H1 (cell line): ENCODE measurements around the gene SH3RF3. TPM values are rescaled to one million over a fixed set of nuclear protein-coding genes. Genes with fewer than 3 reads are reported as not detected.
A peak's percentile ranks its signal among the peaks of the same experiment; 100 is the strongest.

Experiments used
- CTCF ChIA-PET: fragments of 300-600 bp; sonication (Branson Sonifier 250); formaldehyde crosslinking; loops from one replicate; lab custom pipeline; 2021; ENCODE audit not compliant: partially characterized antibody; lab: Charles Lee
- POLR2A ChIA-PET: fragments of 300-600 bp; sonication (Branson Sonifier 250); formaldehyde crosslinking; loops from one replicate; lab custom pipeline; 2021; ENCODE audit warnings: inconsistent platforms; ENCODE audit not compliant: partially characterized antibody; lab: Charles Lee
- DNase-seq, 2 experiments: peaks; one replicate each; pipeline versions ENCODE4 v3.0.0 to v3.0.0-alpha.2; 2010 to 2022; ENCODE audit warnings: low spot score in 2 of 2, low read depth in 1 of 2, mixed read lengths in 1 of 2
- FAIRE-seq: peaks from 2 replicates; lab custom pipeline; 2011; peaks lifted over from hg19 to GRCh38; lab: Jason Lieb, UNC
- H2AFZ ChIP-seq: 2 replicates; pipeline ENCODE4 v1.8.1; 2012; ENCODE audit warnings: low read length, inconsistent platforms
- H2AK5ac ChIP-seq: 2 replicates; pipeline ENCODE4 v1.6.1; 2013; ENCODE audit warnings: low read depth, low read length
- H2BK120ac ChIP-seq: replicated peaks from 2 replicates; pipeline ENCODE3; 2013; ENCODE audit warnings: low read depth, low read length, inconsistent platforms
- H2BK12ac ChIP-seq: 2 replicates; pipeline ENCODE4 v1.6.1; 2013; ENCODE audit warnings: low read depth, low read length
- H2BK15ac ChIP-seq: 2 replicates; pipeline ENCODE4 v1.6.1; 2013; ENCODE audit warnings: low read length
- H2BK20ac ChIP-seq: 2 replicates; pipeline ENCODE4 v1.6.1; 2013; ENCODE audit warnings: low read length
- H2BK5ac ChIP-seq: 2 replicates; pipeline ENCODE4 v1.6.1; 2013; ENCODE audit warnings: low read depth, low read length
- H3K14ac ChIP-seq: 2 replicates; pipeline ENCODE4 v1.6.1; 2013; ENCODE audit warnings: inconsistent platforms; ENCODE audit not compliant: insufficient read length
- H3K18ac ChIP-seq: 2 replicates; pipeline ENCODE4 v1.6.1; 2013; ENCODE audit warnings: low read length; ENCODE audit errors: extremely low read depth
- H3K23ac ChIP-seq: 2 replicates; pipeline ENCODE4 v1.6.1; 2013; ENCODE audit warnings: inconsistent platforms; ENCODE audit not compliant: insufficient read length
- H3K23me2 ChIP-seq: 2 replicates; pipeline ENCODE4 v1.6.1; 2013; ENCODE audit warnings: low read depth, low read length
- H3K27ac ChIP-seq: 2 replicates; pipeline ENCODE4 v1.6.1; 2011; ENCODE audit warnings: low read depth, low read length, inconsistent platforms
- H3K27me3 ChIP-seq, 4 experiments: replicated peaks in 1 of 4; 1 replicate in 1 of 4; 2 replicates in 3 of 4; pipeline versions ENCODE4 v1.6.1 to v1.8.1; 2011 to 2013; ENCODE audit warnings: low read length in 3 of 4, mild to moderate bottlenecking in 3 of 4, inconsistent platforms in 2 of 4, mixed read lengths in 2 of 4, moderate library complexity in 1 of 4; ENCODE audit not compliant: control insufficient read depth in 3 of 4, insufficient read depth in 3 of 4; ENCODE audit errors: extremely low read depth in 1 of 4
- H3K36me3 ChIP-seq, 4 experiments: 2 replicates each; pipeline versions ENCODE4 v1.6.1 to v1.8.1; 2011 to 2013; ENCODE audit warnings: mild to moderate bottlenecking in 4 of 4, low read length in 3 of 4, moderate library complexity in 2 of 4, control low read depth in 1 of 4, inconsistent platforms in 1 of 4; ENCODE audit not compliant: insufficient read depth in 4 of 4, control insufficient read depth in 2 of 4
- H3K4ac ChIP-seq: replicated peaks from 2 replicates; pipeline ENCODE3; 2013; ENCODE audit warnings: low read length, low read depth, mixed read lengths, inconsistent platforms; ENCODE audit not compliant: insufficient read length
- H3K4me1 ChIP-seq, 4 experiments: replicated peaks in 1 of 4; 1 replicate in 1 of 4; 2 replicates in 3 of 4; pipeline versions ENCODE4 v1.6.1 to v1.8.1; 2011 to 2013; ENCODE audit warnings: low read length in 3 of 4, inconsistent platforms in 2 of 4, mixed read lengths in 1 of 4; ENCODE audit not compliant: insufficient read depth in 4 of 4, control insufficient read depth in 3 of 4
- H3K4me2 ChIP-seq, 2 experiments: 2 replicates each; pipeline versions ENCODE4 v1.6.1 to v1.8.1; 2011 to 2013; ENCODE audit warnings: low read depth in 2 of 2, low read length in 2 of 2, control low read depth in 1 of 2, inconsistent platforms in 1 of 2, mild to moderate bottlenecking in 1 of 2; ENCODE audit not compliant: insufficient read depth in 1 of 2
- H3K4me3 ChIP-seq, 4 experiments: fragments of 200-600, 300-600 bp in 1 of 4; sonication (generic), shearing (Covaris generic), sonication (Bioruptor Twin) in 1 of 4; 2 replicates each; pipeline versions ENCODE4 v1.5.1 to v1.8.1; 2011 to 2016; ENCODE audit warnings: low read length in 4 of 4, low read depth in 3 of 4, control low read depth in 2 of 4, inconsistent platforms in 2 of 4, mild to moderate bottlenecking in 2 of 4, mixed read lengths in 1 of 4, moderate library complexity in 1 of 4; ENCODE audit not compliant: insufficient read depth in 2 of 4; ENCODE audit errors: extremely low read depth in 1 of 4
- H3K56ac ChIP-seq: replicated peaks from 2 replicates; pipeline ENCODE3; 2013; ENCODE audit warnings: low read depth, mild to moderate bottlenecking, mixed read lengths, low read length, inconsistent platforms; ENCODE audit not compliant: insufficient read length
- H3K79me1 ChIP-seq: 2 replicates; pipeline ENCODE4 v1.6.1; 2013; ENCODE audit warnings: low read depth, low read length, control low read depth
- H3K79me2 ChIP-seq, 2 experiments: 2 replicates each; pipeline versions ENCODE4 v1.6.1 to v1.8.1; 2012 to 2013; ENCODE audit warnings: low read length in 2 of 2, mild to moderate bottlenecking in 2 of 2, inconsistent platforms in 1 of 2; ENCODE audit not compliant: insufficient read depth in 2 of 2, control insufficient read depth in 1 of 2
- H3K9ac ChIP-seq, 4 experiments: replicated peaks in 1 of 4; 1 replicate in 1 of 4; 2 replicates in 3 of 4; pipeline versions ENCODE4 v1.6.1 to v1.8.1; 2011 to 2013; ENCODE audit warnings: low read depth in 3 of 4, low read length in 3 of 4, control low read depth in 2 of 4, mild to moderate bottlenecking in 2 of 4, moderate library complexity in 2 of 4, inconsistent platforms in 1 of 4; ENCODE audit errors: extremely low read depth in 1 of 4
- H3K9me3 ChIP-seq, 2 experiments: 2 replicates each; pipeline versions ENCODE4 v1.6.1 to v1.8.1; 2012 to 2013; ENCODE audit warnings: mild to moderate bottlenecking in 2 of 2, moderate library complexity in 2 of 2, control low read depth in 1 of 2, inconsistent platforms in 1 of 2, low read depth in 1 of 2, low read length in 1 of 2, mixed read lengths in 1 of 2; ENCODE audit not compliant: insufficient read depth in 2 of 2
- H4K20me1 ChIP-seq, 2 experiments: replicated peaks in 1 of 2; 2 replicates each; pipeline versions ENCODE3 to v1.8.1; 2011 to 2013; ENCODE audit warnings: inconsistent platforms in 2 of 2, low read length in 2 of 2, mild to moderate bottlenecking in 1 of 2; ENCODE audit not compliant: insufficient read depth in 2 of 2, control insufficient read depth in 1 of 2
- H4K5ac ChIP-seq: 2 replicates; pipeline ENCODE4 v1.6.1; 2013; ENCODE audit warnings: low read length, low read depth, mixed read lengths, inconsistent platforms; ENCODE audit not compliant: insufficient read length
- H4K8ac ChIP-seq: 2 replicates; pipeline ENCODE4 v1.8.0; 2013; ENCODE audit warnings: mild to moderate bottlenecking, moderate library complexity, low read length, inconsistent platforms; ENCODE audit not compliant: insufficient read depth; ENCODE audit errors: extremely low read depth
- H4K91ac ChIP-seq: replicated peaks from 2 replicates; pipeline ENCODE3; 2013; ENCODE audit warnings: low read length, mixed read lengths, inconsistent platforms; ENCODE audit not compliant: insufficient read length
- ASH2L ChIP-seq: fragments of 200-600, 300-600 bp; sonication (generic); IDR thresholded peaks from one replicate; pipeline ENCODE4 v1.7.1; 2017; ENCODE audit warnings: low read length
- KDM1A ChIP-seq: fragments of 200-600, 300-600 bp; sonication (generic); IDR thresholded peaks from 2 replicates; pipeline ENCODE4 v1.7.1; 2016; ENCODE audit warnings: mild to moderate bottlenecking, low read length, borderline replicate concordance
- WGBS, 2 experiments: shearing (Covaris generic) in 1 of 2; methylation state at CpG; one replicate each; pipeline versions ENCODE4 v1.1.6 to v1.1.7; 2013 to 2015; ENCODE audit warnings: low lambda C conversion rate in 2 of 2, mixed read lengths in 2 of 2, inconsistent platforms in 1 of 2, low coverage in 1 of 2, missing lambda C conversion rate in 1 of 2; ENCODE audit not compliant: insufficient replicate concordance in 2 of 2, insufficient coverage in 1 of 2, insufficient read length in 1 of 2; ENCODE audit errors: extremely low coverage in 1 of 2, missing lambda C conversion rate in 1 of 2; 5-methylcytosine and 5-hydroxymethylcytosine counted together
- polyA plus RNA-seq, 7 experiments: library from polyadenylated mRNA; depleted of rRNA in 3 of 7; stranded (reverse) in 5 of 7; unstranded in 2 of 7; fragments of >200 nt in 5 of 7; fragments of 200-250 nt in 2 of 7; gene quantifications; 1 replicate in 5 of 7; 2 replicates in 1 of 7; 4 replicates in 1 of 7; pipeline versions ENCODE4 v1.2.1 to v1.2.3, GENCODE V29; 2011 to 2013; ENCODE audit warnings: missing spikeins in 2 of 7, mixed read lengths in 2 of 7
- total RNA-seq: library from RNA; stranded (reverse); fragmentation: NEBNext Ultra II Directional; extraction: Animal tissue kit (Norgen Biotek cat#: 25700); gene quantifications from 2 replicates; pipeline ENCODE4 v1.2.1, GENCODE V29; 2021

The SH3RF3 gene
- total and polyA plus RNA-seq, 2 of the 8 experiments (the other 6 are each of a cell fraction or from before 2014, with no cell fraction given), result 0.11 to 0.65 TPM

GRCh38 chr2:109387221-109387735 is 258.3 kb downstream of the SH3RF3 start:
- H3K56ac ChIP-seq, result no peak overlapping the region
- H4K5ac ChIP-seq, result no peak overlapping the region
- FAIRE-seq, result no peak
- no peak overlapping the region for H3K27ac ChIP-seq
- H2BK5ac ChIP-seq, result no peak overlapping the region
- H4K91ac ChIP-seq, result no peak overlapping the region
- H2BK120ac ChIP-seq, result no peak overlapping the region
- no peaks in the 10 kb centered on the region for H3K79me1 ChIP-seq
- H3K79me2 ChIP-seq, result no peaks in the 10 kb centered on the region
- H3K9ac ChIP-seq, result no peak overlapping the region
- no peak overlapping the region for H3K23ac ChIP-seq
- H2BK20ac ChIP-seq, result no peak overlapping the region
- TF ChIP-seq ASH2L (no peak), KDM1A (peak; percentile 61; the same call in 1 of the 2 replicates)
- no peak overlapping the region for H3K18ac ChIP-seq
- no peak for DNase-seq
- peaks cover 2 to 20% (median 10%) of the 10 kb centered on the region in 4 experiments for H3K4me1 ChIP-seq
- no peak overlapping the region for H2BK15ac ChIP-seq
- no peaks in the 10 kb centered on the region for H3K9me3 ChIP-seq
- no peak overlapping the region for H4K8ac ChIP-seq
- no peaks in the 10 kb centered on the region for H4K20me1 ChIP-seq
- ChIA-PET POLR2A (no interaction called here), CTCF (interaction anchor here (1.4 kb wide), 1 partner anchor 11 kb away, joined by 8 read pairs; no protein-coding TSS in a partner anchor)
- H2AK5ac ChIP-seq, result no peak overlapping the region
- no peak overlapping the region for H2BK12ac ChIP-seq
- H3K14ac ChIP-seq, result no peak overlapping the region
- no peaks in the 10 kb centered on the region; a peak in 1 of 7 replicates for H3K27me3 ChIP-seq
- H3K4me2 ChIP-seq, result no peak overlapping the region
- H3K23me2 ChIP-seq, result no peaks in the 10 kb centered on the region
- WGBS, 2 experiments, result 91% methylated on average over 4 of the region's 4 CpGs; no CpG with 5 or more reads in 1 of the 2 experiments
- H2AFZ ChIP-seq, result no peak overlapping the region
- no peak overlapping the region for H3K4ac ChIP-seq
- no peak overlapping the region for H3K4me3 ChIP-seq
- H3K36me3 ChIP-seq, result no peaks in the 10 kb centered on the region
